Stimulated activated CD4-positive, alpha-beta T cell treated with anti-CD3 and anti-CD28 coated beads, TNF-alpha, amount 100 ng/mL, for 24 hours (primary cell): Measurements from ENCODE around the gene NSD1.
"Not testable (repeated sequence)": the region's sequence is repeated elsewhere in the genome, so short reads cannot be mapped to it uniquely, and the experiment has no call there.

Source experiments
- DNase-seq, 3 experiments: peaks; one replicate each; pipeline ENCODE4 v3.0.0-alpha.2; 2020; ENCODE audit warnings: low read depth in 3 of 3

Gene NSD1

DNA sequence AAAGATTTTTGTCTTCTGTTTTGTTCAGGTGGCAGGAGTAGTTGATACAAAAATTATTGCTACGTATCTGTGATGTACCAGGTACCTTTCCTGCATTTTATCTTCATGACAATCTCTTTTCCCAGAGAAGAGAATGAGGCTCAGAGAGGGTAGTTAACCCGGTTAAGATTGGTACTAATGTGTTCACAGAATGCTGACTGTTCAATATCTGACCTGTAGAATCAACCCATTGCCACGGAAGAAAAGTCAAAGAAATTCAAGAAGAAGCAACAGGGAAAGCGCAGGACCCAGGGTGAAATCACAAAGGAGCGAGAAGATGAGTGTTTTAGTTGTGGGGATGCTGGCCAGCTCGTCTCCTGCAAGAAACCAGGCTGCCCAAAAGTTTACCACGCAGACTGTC is 158.2 kb downstream of the NSD1 start:
- no peak for DNase-seq

DNA sequence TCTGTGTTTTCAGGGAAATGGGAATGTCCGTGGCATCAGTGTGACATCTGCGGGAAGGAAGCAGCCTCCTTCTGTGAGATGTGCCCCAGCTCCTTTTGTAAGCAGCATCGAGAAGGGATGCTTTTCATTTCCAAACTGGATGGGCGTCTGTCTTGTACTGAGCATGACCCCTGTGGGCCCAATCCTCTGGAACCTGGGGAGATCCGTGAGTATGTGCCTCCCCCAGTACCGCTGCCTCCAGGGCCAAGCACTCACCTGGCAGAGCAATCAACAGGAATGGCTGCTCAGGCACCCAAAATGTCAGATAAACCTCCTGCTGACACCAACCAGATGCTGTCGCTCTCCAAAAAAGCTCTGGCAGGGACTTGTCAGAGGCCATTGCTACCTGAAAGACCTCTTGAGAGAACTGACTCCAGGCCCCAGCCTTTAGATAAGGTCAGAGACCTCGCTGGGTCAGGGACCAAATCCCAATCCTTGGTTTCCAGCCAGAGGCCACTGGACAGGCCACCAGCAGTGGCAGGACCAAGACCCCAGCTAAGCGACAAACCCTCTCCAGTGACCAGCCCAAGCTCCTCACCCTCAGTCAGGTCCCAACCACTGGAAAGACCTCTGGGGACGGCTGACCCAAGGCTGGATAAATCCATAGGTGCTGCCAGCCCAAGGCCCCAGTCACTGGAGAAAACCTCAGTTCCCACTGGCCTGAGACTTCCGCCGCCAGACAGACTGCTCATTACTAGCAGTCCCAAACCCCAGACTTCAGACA is 160.4 kb downstream of the NSD1 start:
- DNase-seq: no peak

DNA sequence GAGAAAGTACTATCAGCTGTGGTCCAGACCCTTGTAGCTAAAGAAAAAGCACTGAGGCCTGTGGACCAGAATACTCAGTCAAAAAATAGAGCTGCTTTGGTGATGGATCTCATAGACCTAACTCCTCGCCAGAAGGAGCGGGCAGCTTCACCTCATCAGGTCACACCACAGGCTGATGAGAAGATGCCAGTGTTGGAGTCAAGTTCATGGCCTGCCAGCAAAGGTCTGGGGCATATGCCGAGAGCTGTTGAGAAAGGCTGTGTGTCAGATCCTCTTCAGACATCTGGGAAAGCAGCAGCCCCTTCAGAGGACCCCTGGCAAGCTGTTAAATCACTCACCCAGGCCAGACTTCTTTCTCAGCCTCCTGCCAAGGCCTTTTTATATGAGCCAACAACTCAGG is 161.1 kb downstream of the NSD1 start:
- no peak for DNase-seq

DNA sequence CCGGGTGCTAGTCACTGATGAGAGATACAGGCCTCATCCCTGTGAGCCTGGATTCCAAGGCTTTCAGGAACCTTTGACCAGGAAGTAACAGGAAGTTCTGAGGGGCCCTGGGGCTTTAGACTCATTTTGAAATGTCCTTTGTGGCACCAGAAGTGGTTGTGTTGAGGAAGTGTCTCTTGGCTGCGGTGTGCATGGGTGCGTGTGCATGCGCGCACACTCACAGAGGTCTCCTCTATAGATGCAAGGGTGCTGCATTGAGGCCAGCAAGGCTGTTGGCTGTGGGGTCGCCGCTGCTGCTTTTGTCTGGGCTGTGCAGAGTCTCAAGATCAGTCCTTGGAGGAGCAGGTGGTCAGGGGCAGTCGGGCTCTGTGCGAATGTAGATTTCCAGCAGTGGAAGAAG is 162.4 kb downstream of the NSD1 start:
- DNase-seq: no peak

DNA sequence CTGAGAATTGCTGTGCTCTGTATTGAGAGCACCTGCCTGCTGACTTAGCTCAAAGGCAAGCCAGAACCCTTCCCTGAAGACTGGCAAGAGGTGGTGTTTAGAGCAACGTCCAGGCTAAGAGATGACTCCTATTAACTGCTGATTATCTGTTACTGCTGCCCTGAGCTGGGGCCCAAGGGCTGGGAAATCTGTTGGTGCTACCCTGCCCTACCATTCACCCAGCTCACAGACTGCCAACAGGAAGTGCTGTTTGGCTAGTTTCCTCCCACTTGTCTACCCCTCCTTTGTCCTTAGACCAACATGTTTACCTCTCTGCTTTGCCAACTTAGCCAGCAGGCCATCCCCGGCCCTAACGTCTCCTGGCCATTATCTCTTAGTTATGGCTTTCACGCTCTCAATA is 163.0 kb downstream of the NSD1 start:
- DNase-seq: no peak

DNA sequence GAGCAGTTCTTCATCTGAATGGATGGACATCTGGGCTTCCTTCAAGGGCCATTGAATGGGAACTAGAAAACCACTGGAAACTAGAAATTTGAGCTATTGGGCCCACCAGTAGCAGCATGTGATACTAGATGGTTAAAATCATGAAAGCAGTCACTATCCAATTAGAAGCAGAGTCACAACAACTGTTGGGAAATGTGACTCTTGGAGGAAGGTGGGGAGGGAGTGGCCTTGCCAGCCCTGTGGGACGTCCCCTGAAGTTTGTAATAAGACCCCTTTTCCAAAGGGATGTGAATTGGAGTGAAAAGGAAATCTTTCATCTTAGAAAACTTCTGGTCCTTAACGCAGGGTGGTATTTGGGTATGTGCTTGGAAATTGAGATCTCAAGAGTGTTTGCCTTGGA is 164.3 kb downstream of the NSD1 start:
- DNase-seq: no peak

DNA sequence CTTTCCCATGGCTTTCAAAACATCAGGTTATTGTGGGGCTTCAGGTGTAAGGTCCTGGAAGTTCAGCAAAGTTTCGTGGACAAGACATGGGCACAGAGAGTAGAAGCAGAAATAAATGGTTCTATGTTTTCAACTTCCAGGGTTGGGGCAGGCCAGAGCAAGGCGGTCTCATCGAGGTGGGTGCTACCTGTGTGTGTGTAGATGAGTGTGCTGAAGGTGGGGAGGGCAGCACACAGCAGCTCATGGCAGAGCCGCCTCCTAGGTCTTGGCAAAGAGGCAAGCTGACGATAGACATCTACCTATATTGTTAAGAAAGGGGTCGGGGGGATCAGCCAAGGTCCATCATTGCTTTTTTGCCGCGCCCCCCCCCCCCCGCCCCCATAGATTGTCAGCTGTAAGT is 166.1 kb downstream of the NSD1 start:
- no peak for DNase-seq

DNA sequence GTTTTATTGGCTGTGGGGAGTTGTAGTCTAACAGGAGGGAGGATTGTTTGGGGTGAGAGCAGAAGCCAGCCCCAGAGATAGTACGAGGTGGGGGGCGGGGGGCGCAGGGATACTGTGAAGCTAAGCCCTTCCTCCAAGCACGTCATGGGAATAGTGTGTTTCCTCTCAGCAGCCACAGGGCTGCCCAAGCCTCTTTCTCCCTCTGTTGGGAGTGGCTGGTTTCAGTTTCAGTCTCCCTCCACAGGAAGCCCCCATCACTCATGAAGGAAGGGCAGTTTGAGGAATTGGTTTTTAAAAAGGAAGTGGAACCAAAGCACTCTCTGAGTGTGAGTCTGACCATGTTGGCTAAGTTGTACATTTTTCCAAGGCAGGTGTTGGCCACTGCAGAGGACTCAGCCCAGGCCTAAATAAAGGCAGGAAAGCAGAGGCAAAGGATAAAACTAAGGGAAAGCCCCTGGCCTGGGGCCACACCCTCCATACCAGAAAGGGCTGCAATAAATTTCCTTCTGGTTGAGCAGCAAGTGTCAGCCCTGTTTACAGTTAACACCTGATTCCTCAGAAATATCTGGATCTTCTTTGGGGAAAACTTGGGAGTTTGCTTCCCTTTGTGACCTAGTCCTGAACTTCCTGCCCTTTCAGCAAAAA is 166.8 kb downstream of the NSD1 start:
- DNase-seq: no peak

DNA sequence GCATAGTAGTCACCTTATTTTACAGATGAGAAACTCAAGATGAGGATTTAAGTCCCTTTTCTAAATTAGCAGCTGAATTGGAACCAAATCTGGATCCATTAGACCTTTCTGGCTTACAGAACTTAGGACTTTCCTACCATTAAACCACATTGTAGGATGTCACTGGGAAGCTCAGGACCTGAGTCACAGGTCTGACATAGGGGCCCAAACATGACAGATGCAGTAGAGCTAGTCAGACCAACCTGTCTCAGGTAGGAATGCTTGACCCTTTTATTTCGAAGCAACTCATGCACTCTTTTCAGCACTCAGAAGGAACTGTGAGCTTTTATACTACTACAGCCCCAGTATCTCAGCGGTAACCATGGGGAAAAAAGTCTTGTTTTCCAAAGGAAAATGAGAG is 167.4 kb downstream of the NSD1 start:
- DNase-seq: no peak

DNA sequence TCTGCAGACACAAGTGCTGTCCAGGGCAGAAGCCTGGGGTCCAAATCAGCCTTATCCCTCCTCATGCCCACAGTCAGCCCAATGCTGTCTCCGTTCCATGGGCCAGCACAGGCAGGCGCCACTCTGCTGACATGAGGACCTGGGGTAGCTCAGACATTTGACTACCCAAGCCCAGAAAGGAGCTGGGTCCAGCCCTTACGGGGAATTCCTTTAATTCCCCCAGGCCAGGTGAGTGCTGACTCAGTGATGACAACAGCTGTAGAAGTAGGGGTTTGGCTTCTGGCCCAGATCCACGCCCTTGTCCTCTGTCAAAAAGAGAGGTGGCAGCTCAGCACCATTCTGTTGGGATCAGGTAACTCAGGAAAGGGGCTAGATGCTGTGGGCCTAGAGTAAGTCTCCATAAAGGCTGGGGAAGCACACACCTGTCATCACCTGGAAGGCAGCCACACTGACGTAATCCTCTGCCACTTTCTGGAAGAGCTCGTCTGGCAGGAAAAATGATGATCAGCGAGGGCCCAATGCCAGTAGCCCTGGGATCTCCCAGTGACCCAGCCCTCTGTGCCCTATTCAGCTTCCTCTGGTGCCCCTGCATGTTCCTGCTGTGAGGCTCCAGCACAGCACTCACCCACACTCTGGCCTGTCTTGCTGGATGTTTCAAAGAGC is 168.1 kb downstream of the NSD1 start:
- no peak for DNase-seq

DNA sequence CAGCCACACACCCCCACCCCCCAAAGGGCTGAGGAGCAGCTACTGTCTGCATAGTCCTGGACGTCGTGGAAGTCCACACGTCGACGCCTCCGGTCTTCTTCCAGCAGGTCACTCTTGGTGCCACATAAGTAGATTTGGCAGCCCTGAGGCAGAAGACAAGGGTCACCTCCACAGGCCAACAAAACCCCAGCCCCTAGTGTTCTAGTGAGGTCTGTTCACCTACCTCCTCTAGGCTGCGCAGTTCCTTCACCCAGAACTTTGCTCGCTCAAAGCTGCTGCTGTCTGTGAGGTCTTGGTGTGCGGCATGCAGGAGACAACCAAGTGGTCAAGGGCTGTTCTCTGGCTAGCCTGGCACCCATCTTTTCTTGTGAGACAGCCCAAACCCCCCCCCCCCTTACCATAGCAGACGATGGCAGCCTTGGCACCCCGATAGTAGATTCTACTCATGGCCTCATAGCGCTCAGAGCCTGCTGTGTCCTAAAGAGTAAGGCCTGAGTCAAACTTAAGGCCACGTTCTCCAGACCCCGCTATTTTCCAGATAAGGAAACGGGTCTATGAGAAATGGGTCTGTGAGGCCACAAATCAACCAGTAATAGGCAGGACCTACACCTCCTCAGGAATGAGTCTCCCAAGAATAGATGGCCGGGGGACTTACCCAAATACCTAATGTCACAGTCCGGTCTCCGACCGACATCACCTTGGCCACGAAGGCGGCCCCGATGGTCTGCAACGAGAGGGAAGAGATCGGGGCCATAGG is 169.0 kb downstream of the NSD1 start:
- DNase-seq: no peak

DNA sequence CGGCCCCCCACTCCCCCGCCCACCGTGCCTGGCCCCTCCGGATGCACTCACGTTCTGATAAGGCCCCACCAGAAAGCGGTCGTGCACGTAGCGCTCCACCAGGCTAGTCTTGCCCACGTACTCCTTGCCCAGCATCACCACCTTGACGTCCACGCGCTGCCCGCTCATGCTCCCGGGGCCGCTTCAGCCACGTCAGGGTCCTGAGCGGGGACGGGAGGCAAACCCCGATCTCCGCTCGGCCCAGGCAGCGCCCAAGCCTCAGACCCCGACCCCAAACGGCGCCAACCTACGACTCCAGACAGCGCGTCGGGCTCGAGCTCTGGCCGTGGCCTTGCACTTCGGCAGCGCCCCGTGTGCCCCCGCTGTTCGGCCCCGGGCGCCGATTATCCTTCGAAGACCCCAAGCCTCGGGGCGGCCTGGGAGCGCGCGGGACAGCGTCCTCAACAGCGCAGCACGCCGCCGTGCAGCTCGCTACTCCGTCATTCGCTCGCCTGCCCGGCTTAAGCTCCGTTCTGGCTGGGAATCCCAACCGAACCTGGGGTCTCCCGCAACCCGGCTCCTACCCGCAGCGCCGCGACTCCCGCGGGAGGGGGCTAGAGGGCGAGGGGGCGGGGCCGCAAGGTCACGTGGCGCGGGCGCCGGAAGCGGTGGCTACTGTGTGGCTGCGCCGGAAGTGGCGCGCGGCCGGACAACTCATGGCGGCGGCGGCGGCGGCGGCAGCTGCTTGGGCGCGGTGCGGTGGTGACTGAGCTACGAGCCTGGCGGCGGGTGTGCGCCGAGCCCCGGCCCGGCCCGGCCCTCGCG is 169.8 kb downstream of the NSD1 start, which contains the start of the genes PRELID1 and RAB24:
Gene PRELID1 (plus strand): TSS at position 679 of the 804 bp plus-strand sequence. CDS start 187 bp downstream, outside the sequence.
Gene RAB24 (minus strand): TSS at position 599 of the 804 bp plus-strand sequence. CDS start 431 bp downstream, at position 168.
- peak; percentile 79 to 89 (median 84) for DNase-seq

DNA sequence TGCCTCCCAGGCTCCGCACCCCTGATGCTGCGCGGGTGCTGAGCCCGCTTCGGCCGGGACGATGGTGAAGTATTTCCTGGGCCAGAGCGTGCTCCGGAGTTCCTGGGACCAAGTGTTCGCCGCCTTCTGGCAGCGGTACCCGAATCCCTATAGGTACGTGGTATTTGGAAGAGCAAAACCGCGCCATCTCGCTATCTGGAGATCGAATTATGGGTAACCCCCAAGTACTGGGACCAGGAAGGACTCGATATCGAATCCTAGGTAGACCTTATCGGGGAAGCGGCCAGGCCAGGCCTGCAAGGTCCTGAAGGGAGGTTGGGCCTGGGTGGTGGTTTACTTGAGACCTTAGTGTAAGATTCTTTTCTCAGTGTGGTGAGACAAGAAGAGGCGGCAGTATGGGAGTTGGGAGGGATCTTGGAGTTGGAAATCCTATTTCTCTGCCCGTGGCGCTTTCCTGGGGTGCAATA is 170.4 kb downstream of the NSD1 start:
- no peak for DNase-seq

DNA sequence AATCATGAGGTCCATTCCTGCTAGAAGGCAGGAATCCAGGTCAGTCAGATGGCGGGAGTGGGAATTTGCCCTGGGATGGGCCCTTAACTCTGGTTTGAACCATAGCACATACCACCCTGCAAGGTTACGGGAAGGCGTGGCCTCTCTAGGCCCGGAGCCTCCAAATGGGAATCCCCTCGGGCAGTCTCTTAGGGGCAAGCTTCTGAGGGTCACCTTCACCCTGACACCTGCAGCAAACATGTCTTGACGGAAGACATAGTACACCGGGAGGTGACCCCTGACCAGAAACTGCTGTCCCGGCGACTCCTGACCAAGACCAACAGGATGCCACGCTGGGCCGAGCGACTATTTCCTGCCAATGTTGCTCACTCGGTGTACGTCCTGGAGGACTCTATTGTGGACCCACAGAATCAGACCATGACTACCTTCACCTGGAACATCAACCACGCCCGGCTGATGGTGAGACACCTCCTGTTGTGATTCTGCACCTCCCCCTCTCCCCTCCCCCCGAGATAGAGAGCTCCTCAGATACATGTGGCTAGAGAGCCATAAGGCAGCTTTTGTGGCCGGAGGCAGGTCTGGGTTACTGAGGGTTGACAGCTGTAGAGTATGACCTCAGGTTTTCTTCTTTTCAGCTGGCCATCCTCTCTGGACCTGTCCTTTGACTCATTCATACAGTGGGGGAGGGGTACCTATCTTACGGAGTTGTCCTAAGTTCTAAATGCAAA is 171.0 kb downstream of the NSD1 start:
- DNase-seq: no peak

DNA sequence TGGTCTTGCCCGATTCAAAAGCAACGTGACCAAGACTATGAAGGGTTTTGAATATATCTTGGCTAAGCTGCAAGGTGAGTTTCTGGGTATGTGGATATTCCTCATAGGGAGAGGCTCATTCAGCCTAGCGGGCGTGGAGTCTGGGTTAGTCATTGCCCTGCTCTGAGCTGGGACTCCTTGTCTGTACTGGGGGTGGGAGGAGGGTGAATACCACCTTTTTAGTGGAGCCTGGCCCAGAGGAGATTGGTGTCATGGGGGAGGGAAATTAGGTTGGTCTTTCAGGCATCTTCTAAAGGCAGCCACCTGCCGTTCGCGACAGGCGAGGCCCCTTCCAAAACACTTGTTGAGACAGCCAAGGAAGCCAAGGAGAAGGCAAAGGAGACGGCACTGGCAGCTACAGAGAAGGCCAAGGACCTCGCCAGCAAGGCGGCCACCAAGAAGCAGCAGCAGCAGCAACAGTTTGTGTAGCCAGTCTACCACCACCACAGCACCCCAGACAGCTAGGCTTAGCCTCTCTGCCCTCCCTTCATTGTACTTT is 172.6 kb downstream of the NSD1 start:
- not testable (repeated sequence) for DNase-seq

DNA sequence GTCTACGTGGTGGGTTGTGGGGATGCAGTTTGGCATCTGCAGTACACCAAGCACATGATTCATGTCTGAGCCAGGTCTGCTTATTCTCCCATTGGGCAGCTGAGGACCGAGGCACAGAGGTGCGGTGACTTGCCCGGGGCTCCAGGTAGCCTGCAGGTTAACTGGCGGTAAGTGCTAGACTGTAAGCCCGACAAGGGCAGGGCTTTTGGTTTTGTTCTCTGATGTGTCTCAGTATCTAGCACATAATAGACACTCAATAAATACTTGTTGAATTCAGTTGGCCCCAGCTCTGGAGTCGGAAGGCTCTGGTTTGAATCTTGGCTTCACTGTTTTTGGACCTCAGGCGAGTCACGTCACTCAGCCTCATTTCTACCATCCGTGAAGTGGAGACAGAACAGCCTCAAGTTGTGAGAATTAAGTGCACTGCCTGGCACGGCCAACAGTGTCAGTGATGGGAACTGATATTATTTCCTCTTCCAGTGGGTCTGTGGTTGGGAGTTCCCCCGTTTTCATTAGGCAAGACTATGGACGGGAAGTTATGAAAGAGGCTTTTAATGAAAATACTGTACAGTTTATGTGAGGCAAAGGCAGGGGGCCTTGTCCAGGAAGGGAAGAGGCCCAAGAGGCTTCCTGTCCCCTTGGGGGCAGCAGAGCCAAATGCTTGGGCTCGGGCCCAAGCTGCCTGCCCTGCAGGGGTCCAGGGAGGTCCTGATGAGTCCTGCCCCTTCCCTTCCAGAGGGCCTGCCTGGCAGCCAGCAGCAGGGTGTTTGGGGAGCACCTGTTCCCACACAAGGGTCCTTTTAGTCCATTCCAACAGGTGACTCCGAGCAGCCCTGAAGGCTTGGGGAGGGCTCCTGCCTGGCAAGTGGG is 173.3 kb downstream of the NSD1 start:
- DNase-seq: no peak

DNA sequence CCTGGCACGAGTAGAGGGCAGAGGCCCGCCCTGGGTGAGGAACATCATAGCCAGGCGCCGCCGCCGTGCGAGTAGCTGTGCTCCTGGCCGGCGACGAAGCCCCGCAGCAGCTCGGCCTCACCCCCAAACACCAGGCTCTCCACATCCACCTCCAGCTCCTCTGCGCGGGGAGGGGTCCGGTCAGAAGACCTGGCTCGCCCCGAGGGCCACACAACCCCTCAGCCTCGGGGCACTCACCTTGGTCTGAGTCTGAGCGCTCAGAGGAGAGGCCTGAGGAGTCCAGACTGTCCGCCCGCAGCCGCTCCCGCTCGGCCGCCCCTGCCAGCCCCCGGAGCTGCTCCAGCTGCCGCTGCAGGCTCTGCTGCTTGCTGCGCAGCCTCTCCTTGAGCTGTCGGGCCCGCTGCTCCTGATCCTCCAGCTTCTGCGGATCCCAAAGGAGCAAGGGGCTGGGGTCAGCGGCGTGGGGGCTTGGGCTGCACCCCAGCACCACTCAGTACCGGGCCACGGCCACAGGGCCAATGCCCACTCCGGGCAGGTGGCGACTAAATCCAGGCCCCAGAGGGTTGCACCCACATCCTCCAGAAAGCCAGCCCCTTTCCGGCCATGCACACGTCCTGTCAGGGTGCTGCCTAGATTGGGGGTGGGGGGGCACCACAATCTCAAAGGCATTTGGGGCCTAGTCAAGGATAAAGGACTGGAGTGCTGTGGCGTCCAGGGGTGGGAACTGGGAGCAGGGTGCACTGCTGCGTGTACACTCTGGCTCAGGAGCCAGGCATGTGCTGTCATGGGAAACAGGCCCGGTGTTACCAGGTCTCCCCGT is 174.2 kb downstream of the NSD1 start:
- DNase-seq: no peak

DNA sequence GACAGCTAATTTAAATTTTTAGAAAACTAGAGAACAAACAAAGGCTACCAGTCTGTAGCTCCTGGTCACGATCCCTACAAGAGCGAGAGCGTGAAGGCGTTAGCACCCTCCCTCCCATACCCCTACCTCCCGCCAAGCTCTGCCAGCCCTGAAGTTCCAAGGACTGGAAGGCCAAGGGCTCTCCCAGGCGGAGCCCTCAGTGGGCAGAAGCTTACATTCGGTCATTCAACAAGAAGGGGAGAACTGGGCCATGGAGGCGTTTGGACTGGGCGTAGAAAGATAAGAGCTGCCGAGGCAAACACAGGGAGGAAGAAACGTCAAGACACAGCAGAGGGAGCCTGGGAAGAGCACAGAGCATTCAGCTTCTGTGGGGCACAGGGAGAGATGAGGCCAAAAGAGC is 175.2 kb downstream of the NSD1 start:
- DNase-seq: no peak
